Fibroblast of villous mesenchyme (primary cell): ENCODE data around the gene LMBR1. TPM values are rescaled to one million over a fixed set of nuclear protein-coding genes. Genes with fewer than 3 reads are reported as not detected.
"Not testable (repeated sequence)": the region's sequence is repeated elsewhere in the genome, so short reads cannot be mapped to it uniquely, and the experiment has no call there.

Source experiments
- DNase-seq: peaks from one replicate; pipeline ENCODE4 v3.0.0-alpha.2; 2010; ENCODE audit warnings: low read depth
- H3K4me3 ChIP-seq: 2 replicates; pipeline ENCODE4 v1.5.1; 2011; ENCODE audit warnings: low read depth, mild to moderate bottlenecking, low read length
- total RNA-seq: library from RNA; depleted of rRNA; stranded (reverse); fragments of >200 nt; gene quantifications from 2 replicates; pipeline ENCODE4 v1.2.3, GENCODE V29; 2012
- TF ChIP-seq, protein P1 (sequence below): IDR thresholded peaks from 2 replicates; pipeline ENCODE4 v1.5.1; 2012; ENCODE audit warnings: low read depth, mild to moderate bottlenecking, low read length; ENCODE audit not compliant: insufficient read depth

Gene LMBR1
- total RNA-seq, 1 donor = 43.6 TPM

DNA sequence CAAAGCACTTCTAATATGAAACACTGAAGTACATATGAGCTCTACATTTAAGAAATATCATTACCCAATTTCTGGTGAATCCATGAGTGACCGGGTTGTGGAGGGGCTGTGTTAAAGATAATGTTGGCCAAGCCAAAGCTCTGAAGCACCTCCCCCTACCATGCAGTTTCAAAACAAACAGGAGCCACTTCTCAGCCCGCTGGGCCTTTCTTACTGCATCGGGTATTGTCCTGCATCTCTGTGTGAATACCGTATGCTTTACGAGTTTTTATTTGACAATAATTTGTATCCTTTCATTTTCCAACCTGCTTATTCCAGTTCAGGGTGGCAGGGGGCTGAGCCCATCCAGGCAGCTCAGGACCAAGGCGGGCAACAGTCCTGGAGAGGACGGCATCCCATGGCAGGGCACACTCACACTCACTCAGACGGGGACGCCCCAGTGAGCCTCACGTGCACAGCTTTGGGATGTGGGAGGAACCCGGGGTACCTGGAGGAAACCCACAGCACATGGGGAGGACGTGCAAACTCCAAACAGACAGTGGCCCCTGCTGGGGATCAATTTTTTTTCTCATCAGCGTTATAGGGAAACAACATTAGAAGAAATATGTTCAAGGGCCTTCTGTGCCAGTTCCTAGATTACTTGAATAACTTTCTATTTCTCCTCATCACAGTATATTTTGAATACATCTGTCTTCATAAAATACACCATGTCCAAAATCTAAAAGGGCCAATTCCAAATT, 250.5 kb downstream of the LMBR1 start:
- no peak for DNase-seq
- TF ChIP-seq, protein P1, sequence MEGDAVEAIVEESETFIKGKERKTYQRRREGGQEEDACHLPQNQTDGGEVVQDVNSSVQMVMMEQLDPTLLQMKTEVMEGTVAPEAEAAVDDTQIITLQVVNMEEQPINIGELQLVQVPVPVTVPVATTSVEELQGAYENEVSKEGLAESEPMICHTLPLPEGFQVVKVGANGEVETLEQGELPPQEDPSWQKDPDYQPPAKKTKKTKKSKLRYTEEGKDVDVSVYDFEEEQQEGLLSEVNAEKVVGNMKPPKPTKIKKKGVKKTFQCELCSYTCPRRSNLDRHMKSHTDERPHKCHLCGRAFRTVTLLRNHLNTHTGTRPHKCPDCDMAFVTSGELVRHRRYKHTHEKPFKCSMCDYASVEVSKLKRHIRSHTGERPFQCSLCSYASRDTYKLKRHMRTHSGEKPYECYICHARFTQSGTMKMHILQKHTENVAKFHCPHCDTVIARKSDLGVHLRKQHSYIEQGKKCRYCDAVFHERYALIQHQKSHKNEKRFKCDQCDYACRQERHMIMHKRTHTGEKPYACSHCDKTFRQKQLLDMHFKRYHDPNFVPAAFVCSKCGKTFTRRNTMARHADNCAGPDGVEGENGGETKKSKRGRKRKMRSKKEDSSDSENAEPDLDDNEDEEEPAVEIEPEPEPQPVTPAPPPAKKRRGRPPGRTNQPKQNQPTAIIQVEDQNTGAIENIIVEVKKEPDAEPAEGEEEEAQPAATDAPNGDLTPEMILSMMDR = no peak
- H3K4me3 ChIP-seq = no peak overlapping the region

DNA sequence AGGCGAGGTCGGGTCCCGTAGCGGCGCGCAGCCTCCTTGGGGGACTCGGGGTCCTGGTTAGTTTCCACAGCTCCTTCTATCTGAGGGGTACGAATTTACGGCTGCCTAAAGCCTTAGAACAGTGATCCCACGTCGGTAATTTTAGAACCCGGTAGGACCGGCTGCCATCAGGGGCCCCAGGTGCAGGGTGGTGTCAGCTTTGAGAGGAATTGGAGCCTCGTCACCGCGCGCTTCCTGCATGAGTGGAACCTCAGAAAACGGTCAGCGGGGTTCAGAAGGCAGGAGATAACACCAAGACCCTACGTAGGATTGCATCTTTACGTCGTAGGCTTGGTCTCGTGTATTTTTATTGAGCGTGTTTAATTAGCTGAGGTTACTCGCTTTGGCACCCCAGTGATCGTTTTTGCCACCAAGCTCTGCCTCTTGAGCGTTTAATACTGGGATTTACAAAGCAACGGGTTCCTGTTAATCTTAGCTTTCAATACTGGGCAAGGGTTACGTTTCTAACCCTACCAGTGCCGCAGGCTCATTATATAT, 252.0 kb downstream of the LMBR1 start:
- peak overlapping the region; percentile 84 for H3K4me3 ChIP-seq
- peak; percentile 38 for DNase-seq
- TF ChIP-seq, protein P1 = no peak

DNA sequence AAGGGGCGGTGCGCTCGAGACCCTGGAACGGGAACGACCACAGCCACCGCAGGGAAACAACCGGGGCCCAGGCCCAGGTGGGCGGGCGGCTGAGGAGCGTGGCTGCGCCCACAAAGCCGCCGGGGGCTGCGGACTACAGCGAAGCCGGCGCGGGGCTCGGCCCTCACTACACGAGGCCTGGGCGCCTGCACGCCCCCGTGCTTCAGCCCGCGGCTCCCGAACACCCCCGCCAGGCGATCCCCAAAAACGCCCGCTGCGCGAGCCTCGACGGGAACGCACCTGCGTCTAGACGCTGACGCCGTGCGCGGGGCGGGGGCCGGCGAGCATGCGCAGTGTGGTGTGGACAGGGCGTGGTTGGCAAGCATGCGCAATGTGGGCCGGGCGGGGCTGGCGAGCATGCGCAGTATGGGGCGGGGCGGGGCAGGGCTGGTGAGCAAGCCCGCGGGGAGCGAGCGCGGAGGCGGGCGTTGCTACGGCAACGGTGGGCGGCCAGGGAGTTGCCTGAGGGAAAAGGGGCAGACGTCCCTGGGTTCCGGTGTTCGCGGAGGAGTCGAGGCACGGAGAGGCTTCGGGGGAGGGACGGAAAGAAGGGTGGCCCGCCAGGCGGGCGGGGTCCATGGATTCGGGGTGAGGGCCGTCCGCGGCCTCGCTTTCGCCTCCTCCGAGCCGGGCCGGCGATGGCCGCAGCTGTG, 252.6 kb downstream of the LMBR1 start, which contains the start of gene RNF32:
Gene RNF32, plus strand, starts transcription at position 518 of the 692 bp plus-strand sequence. CDS start 3,104 bp downstream, outside the sequence.
- DNase-seq = peak; percentile 92
- TF ChIP-seq, protein P1 = no peak
- H3K4me3 ChIP-seq = peak within 1 kb of the TSS; percentile 84

DNA sequence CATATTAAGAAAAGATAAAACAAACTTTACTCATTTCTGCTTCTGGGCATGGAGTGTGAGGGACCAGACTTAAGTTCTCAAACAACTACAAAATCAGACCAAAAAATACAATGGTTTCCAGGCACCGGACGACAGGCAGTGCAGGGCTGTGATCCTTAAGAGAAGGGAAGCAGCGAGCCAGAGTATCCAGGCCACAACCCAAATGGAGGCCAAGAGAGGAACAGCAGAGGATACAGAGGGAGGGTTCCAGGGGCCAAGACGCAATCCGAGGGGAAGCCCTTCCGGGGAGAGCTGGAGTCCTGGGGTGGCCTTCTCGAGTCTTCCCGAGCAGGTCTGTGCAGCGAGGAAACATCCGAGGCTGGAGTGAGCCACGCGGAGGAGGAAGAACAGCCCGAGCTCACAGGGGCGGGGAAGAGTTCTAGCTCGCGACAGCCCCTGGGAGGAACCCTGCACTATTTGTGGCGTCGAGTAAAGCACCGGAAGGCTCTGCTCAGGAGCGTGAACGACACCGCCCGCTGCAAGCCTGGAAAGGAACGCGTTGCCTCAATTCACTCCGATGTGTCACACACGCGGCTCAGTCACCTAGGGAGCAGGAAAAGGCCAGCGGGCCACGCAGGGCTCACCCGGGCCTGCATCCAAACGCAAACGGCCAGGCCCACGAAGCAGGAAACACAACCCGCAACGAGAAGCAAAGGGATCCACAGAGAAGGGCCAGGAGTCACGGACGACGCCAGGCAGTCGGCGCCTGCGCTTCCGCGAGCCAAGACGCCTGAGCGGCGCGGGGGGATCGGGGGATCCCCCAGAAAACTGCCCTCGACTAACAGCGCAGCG, 253.3 kb downstream of the LMBR1 start:
- DNase-seq = no peak
- H3K4me3 ChIP-seq = peak overlapping the region; percentile 84
- TF ChIP-seq, protein P1 = no peak

DNA sequence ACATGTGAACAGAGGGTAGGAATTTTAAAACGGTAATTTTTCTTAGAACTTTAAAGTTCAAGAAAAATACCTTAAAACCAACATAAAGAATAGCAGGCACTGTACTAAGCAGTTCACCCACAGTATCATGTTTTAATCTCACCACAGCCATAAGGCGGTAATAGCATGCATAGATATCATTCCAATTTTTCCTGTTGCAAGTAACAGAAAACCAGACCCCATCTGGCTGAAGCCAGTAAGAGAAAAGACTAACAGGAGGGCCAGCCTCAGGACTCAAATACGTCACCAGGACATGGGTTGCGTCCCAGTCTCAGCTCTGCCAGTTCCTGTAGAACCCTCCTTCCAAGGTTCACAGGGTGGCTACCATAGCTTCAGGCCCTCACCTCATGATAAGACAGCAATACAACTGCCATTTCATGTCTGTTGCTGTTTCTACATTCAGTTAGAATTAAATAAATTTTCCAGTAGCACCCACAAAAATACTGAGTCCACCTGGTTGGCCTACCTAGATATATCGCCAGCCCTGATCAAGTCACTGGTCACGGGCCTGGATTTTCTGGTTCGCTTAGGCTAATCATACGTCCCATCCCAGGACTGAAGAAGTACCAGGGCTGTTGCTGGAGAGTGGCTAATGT, 254.4 kb downstream of the LMBR1 start:
- TF ChIP-seq, protein P1 = no peak
- H3K4me3 ChIP-seq = no peak overlapping the region
- no peak for DNase-seq

DNA sequence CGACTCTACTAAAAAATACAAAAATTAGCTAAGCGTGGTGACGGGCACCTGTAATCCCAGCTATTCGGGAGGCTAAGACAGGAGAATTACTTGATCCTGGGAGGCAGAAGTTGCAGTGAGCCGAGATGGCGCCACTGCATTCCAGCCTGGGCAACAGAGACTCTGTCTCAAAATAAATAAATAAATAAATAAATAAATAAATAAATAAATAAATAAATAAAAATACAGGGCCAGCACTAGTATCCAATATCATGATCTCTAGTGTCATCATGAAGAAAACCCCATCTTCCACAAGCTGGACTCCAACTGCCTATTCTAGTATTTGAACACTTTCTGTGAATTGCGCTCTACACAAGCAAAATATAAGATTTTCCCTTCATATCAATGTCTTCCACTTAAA, 255.9 kb downstream of the LMBR1 start:
- not testable (repeated sequence) for H3K4me3 ChIP-seq, DNase-seq
